GM12878 (cell line): ENCODE data around the gene MEIS1. TPM values are rescaled to one million over a fixed set of nuclear protein-coding genes. Genes with fewer than 3 reads are reported as not detected.

Source experiments
- ATAC-seq: fragments of 200-7000 bp; cut with Tn5 transposase; 3 replicates; pipeline ENCODE4 v1.9.1; 2020; ENCODE audit warnings: mild to moderate bottlenecking, moderate library complexity
- BruUV-seq: library from RNA; stranded (reverse); fragments of 400-500 nt; replicated peaks from 2 replicates; lab custom pipeline; 2021; lab: Mats Ljungman, UMichigan
- CTCF ChIA-PET: fragments of 300-600 bp; sonication (Branson Sonifier 250); formaldehyde crosslinking; extraction: SDS; loops from one replicate; lab custom pipeline; 2021; ENCODE audit warnings: inconsistent platforms; lab: Yijun Ruan, JAX
- POLR2A ChIA-PET: fragments of 350-600 bp; formaldehyde crosslinking; extraction: SDS; loops from one replicate; lab custom pipeline; 2021; ENCODE audit warnings: inconsistent platforms; lab: Charles Lee
- RAD21 ChIA-PET: fragments of 300-600 bp; sonication (Branson Sonifier 250); formaldehyde crosslinking; loops from one replicate; lab custom pipeline; 2023; ENCODE audit warnings: antibody characterized with exemption; ENCODE audit not compliant: unreplicated experiment; lab: Charles Lee
- SMC1A ChIA-PET: fragments of 300-600 bp; sonication (Branson Sonifier 250); formaldehyde crosslinking; loops from one replicate; lab custom pipeline; 2023; ENCODE audit not compliant: unreplicated experiment, uncharacterized antibody; lab: Charles Lee
- DNase-seq: peaks from one replicate; pipeline ENCODE4 v3.0.0-alpha.2; 2011; ENCODE audit warnings: low read depth, low spot score
- FAIRE-seq: peaks from 3 replicates; lab custom pipeline; 2011; peaks lifted over from hg19 to GRCh38; lab: Jason Lieb, UNC
- H2AFZ ChIP-seq: 2 replicates; pipeline ENCODE4 v1.6.0; 2011; ENCODE audit warnings: low read depth, low read length, control low read depth; ENCODE audit not compliant: control insufficient read depth
- H3K27ac ChIP-seq: 2 replicates; pipeline ENCODE4 v1.5.1; 2011; ENCODE audit warnings: control low read depth; ENCODE audit not compliant: control insufficient read depth, insufficient read depth
- H3K27me3 ChIP-seq, 2 experiments: replicated peaks in 1 of 2; 2 replicates each; pipeline versions ENCODE4 v1.6.0 to v1.6.1; 2011; ENCODE audit warnings: low read length in 1 of 2; ENCODE audit not compliant: control insufficient read depth in 2 of 2, insufficient read depth in 2 of 2
- H3K36me3 ChIP-seq, 2 experiments: 2 replicates each; pipeline ENCODE4 v1.5.1; 2011; ENCODE audit warnings: low read length in 1 of 2; ENCODE audit not compliant: control insufficient read depth in 2 of 2, insufficient read depth in 2 of 2
- H3K4me1 ChIP-seq: 2 replicates; pipeline ENCODE4 v1.6.1; 2011; ENCODE audit warnings: mild to moderate bottlenecking, low read length, moderate library complexity, mixed read lengths; ENCODE audit not compliant: control insufficient read depth, insufficient read depth
- H3K4me2 ChIP-seq: 2 replicates; pipeline ENCODE4 v1.6.0; 2011; ENCODE audit warnings: control low read depth; ENCODE audit not compliant: control insufficient read depth, insufficient read depth
- H3K4me3 ChIP-seq: fragments of 200-600 bp; sonication (generic); 2 replicates; pipeline ENCODE4 v1.5.1; 2016
- H3K79me2 ChIP-seq: 2 replicates; pipeline ENCODE4 v1.6.0; 2011; ENCODE audit warnings: low read length; ENCODE audit not compliant: control insufficient read depth, insufficient read depth
- H3K9ac ChIP-seq: 2 replicates; pipeline ENCODE4 v1.8.0; 2011; ENCODE audit warnings: low read length, control low read depth, mixed read lengths; ENCODE audit not compliant: control insufficient read depth, insufficient read depth
- H3K9me3 ChIP-seq: replicated peaks from 3 replicates; pipeline ENCODE4 v1.5.1; 2011; ENCODE audit warnings: mild to moderate bottlenecking, low read length; ENCODE audit not compliant: control insufficient read depth, insufficient read depth
- H4K20me1 ChIP-seq: 2 replicates; pipeline ENCODE4 v1.6.0; 2011; ENCODE audit not compliant: control insufficient read depth, insufficient read depth
- ATF7 ChIP-seq: fragments of 450-650 bp; IDR thresholded peaks from 2 replicates; pipeline ENCODE4 v1.6.1; 2016; ENCODE audit warnings: low read depth, mild to moderate bottlenecking
- CBFB ChIP-seq: IDR thresholded peaks from 2 replicates; pipeline ENCODE4 v1.6.1; 2016; ENCODE audit warnings: antibody characterized with exemption, low read depth
- CTCF ChIP-seq, 3 experiments: IDR thresholded peaks in 2 of 3; conservative IDR thresholded peaks in 1 of 3; 2 replicates each; pipeline ENCODE4 v1.5.1; 2011; ENCODE audit warnings: low read depth in 3 of 3, low read length in 3 of 3, mild to moderate bottlenecking in 3 of 3, control low read depth in 2 of 3, moderate library complexity in 2 of 3, inconsistent platforms in 1 of 3, mixed read lengths in 1 of 3; ENCODE audit not compliant: control insufficient read depth in 2 of 3, insufficient read depth in 1 of 3; ENCODE audit errors: extremely low read depth in 1 of 3
- ELK1 ChIP-seq: IDR thresholded peaks from 2 replicates; pipeline ENCODE4 v1.6.1; 2012; ENCODE audit warnings: low read depth, low read length, improper control_type of control experiment
- HCFC1 ChIP-seq: fragments of 150-350 bp; IDR thresholded peaks from 2 replicates; pipeline ENCODE4 v1.6.1; 2014; ENCODE audit warnings: low read length
- HDGF ChIP-seq: fragments of 450-650 bp; IDR thresholded peaks from 2 replicates; pipeline ENCODE4 v1.6.1; 2016; ENCODE audit warnings: antibody characterized with exemption
- JUNB ChIP-seq: IDR thresholded peaks from 2 replicates; pipeline ENCODE4 v1.6.1; 2016; ENCODE audit warnings: antibody characterized with exemption, mild to moderate bottlenecking
- KLF5 ChIP-seq: fragments of 450-650 bp; IDR thresholded peaks from 2 replicates; pipeline ENCODE4 v1.6.1; 2014; ENCODE audit warnings: mild to moderate bottlenecking; ENCODE audit not compliant: partially characterized antibody
- MTA2 ChIP-seq: fragments of 450-650 bp; IDR thresholded peaks from 2 replicates; pipeline ENCODE4 v1.6.1; 2016; ENCODE audit warnings: low read depth, mild to moderate bottlenecking, moderate library complexity
- MXI1 ChIP-seq: fragments of 150-350 bp; IDR thresholded peaks from 2 replicates; pipeline ENCODE4 v1.6.1; 2011; ENCODE audit warnings: low read depth, mild to moderate bottlenecking, inconsistent platforms, low read length, improper control_type of control experiment
- NBN ChIP-seq: fragments of 450-650 bp; IDR thresholded peaks from 2 replicates; pipeline ENCODE4 v1.6.1; 2016
- NFXL1 ChIP-seq: fragments of 450-650 bp; IDR thresholded peaks from 2 replicates; pipeline ENCODE4 v1.6.1; 2017; ENCODE audit warnings: antibody characterized with exemption, mild to moderate bottlenecking, borderline replicate concordance
- PBX3 ChIP-seq: IDR thresholded peaks from 2 replicates; pipeline ENCODE4 v1.6.1; 2011; ENCODE audit warnings: mild to moderate bottlenecking, low read depth, low read length, moderate library complexity; ENCODE audit not compliant: insufficient replicate concordance
- POU2F2 ChIP-seq: IDR thresholded peaks from 3 replicates; pipeline ENCODE4 v1.6.1; 2011; ENCODE audit warnings: low read depth, mild to moderate bottlenecking, low read length, borderline replicate concordance
- SIN3A ChIP-seq: IDR thresholded peaks from 2 replicates; pipeline ENCODE4 v1.6.1; 2012; ENCODE audit warnings: low read depth, low read length, improper control_type of control experiment
- SMAD1 ChIP-seq: fragments of 450-650 bp; IDR thresholded peaks from 2 replicates; pipeline ENCODE4 v1.6.1; 2018; ENCODE audit warnings: mild to moderate bottlenecking, low read depth; ENCODE audit not compliant: partially characterized antibody
- TARDBP ChIP-seq: IDR thresholded peaks from 2 replicates; pipeline ENCODE4 v1.6.1; 2016; ENCODE audit warnings: borderline replicate concordance
- TCF12 ChIP-seq: IDR thresholded peaks from 2 replicates; pipeline ENCODE4 v1.6.1; 2011; ENCODE audit warnings: low read depth, mild to moderate bottlenecking, low read length
- TCF7 ChIP-seq: IDR thresholded peaks from 2 replicates; pipeline ENCODE4 v1.6.1; 2014; ENCODE audit warnings: antibody characterized with exemption, borderline replicate concordance
- ZNF384 ChIP-seq: IDR thresholded peaks from 2 replicates; pipeline ENCODE4 v1.6.1; 2012; ENCODE audit warnings: low read depth, mild to moderate bottlenecking, low read length, improper control_type of control experiment, borderline replicate concordance
- WGBS: methylation state at CpG from one replicate; pipeline ENCODE4 v1.1.6; 2016; ENCODE audit warnings: low lambda C conversion rate; ENCODE audit not compliant: insufficient replicate concordance, insufficient coverage; ENCODE audit errors: missing lambda C conversion rate; 5-methylcytosine and 5-hydroxymethylcytosine counted together
- in situ Hi-C: fragments of 300-500 bp; cut with MboI; formaldehyde crosslinking; loops from 9 replicates; pipeline ENCODE4 v1.14.3; 2018; ENCODE audit warnings: mixed read lengths
- intact Hi-C: fragments of 100-400 bp; cut with micrococcal nuclease; formaldehyde crosslinking; loops from one replicate; pipeline ENCODE4 v1.14.2; 2022; ENCODE audit not compliant: unreplicated experiment
- polyA plus RNA-seq, 11 experiments: library from polyadenylated mRNA; depleted of rRNA in 4 of 11; unstranded in 6 of 11; stranded (reverse) in 5 of 11; fragments of >200 nt; fragmentation: Nextera tagmentation in 4 of 11; fragmentation: Illumina TruSeq in 1 of 11; extraction: Ambion mirVana in 4 of 11; extraction: Trizol in 1 of 11; gene quantifications; 1 replicate in 1 of 11; 2 replicates in 10 of 11; pipeline versions ENCODE4 v1.2.1 to v1.2.3, GENCODE V29; 2011 to 2016; ENCODE audit warnings: inconsistent platforms in 2 of 11, missing spikeins in 2 of 11, low read depth in 1 of 11
- total RNA-seq, 4 experiments: library from RNA; depleted of rRNA in 3 of 4; stranded (reverse); fragments of >200 nt in 3 of 4; fragmentation: Illumina TruSeq in 1 of 4; extraction: Trizol in 1 of 4; gene quantifications; 2 replicates each; pipeline versions ENCODE4 v1.2.1 to v1.2.3, GENCODE V29; 2013 to 2021

MEIS1 gene
- total and polyA plus RNA-seq, 10 of the 15 experiments (the other 5 are each of a cell fraction or from before 2014, with no cell fraction given): 0.04 to 0.31 (median 0.14) TPM; not detected in 6

- TF ChIP-seq NBN: no peak
- TF ChIP-seq TARDBP: no peak
- no peak for TF ChIP-seq CTCF (IDR thresholded peaks at IDR 0.05 in 2 of 3, conservative IDR thresholded peaks at IDR 0.05 in 1 of 3; ENCODE audit: control insufficient read depth in 2 of 3, extremely low read depth in 1 of 3, insufficient read depth in 1 of 3, low read depth in 3 of 3, low read length in 3 of 3)
- TF ChIP-seq PBX3: no peak
- no peak for TF ChIP-seq MTA2
Observed at GRCh38 chr2:66507673-66508201, 72.8 kb downstream of the MEIS1 start (continued).

GRCh38 chr2:66508484-66509071, 73.7 kb downstream of the MEIS1 start:
- Histone ChIP-seq H3K4me1 (no peaks in the 10 kb centered on the region), H3K27me3 (no peaks in the 10 kb centered on the region), H3K36me3 (no peaks in the 10 kb centered on the region), H2AFZ (no peak overlapping the region), H3K9ac (no peak overlapping the region), H3K9me3 (no peaks in the 10 kb centered on the region), H3K4me2 (no peak overlapping the region), H3K79me2 (no peaks in the 10 kb centered on the region), H3K27ac (no peak overlapping the region), H4K20me1 (no peaks in the 10 kb centered on the region), H3K4me3 (no peak overlapping the region)
- ChIA-PET POLR2A (no interaction called here), RAD21 (no interaction called here), CTCF (no interaction called here), SMC1A (no interaction called here)
- FAIRE-seq (no peak), DNase-seq (no peak), ATAC-seq (no peak)
- WGBS: 29% methylated on average over 17 of the region's 17 CpGs
- no TSS peak for BruUV-seq
- intact Hi-C loops: no loop called here
- in situ Hi-C loops: no loop called here
- TF ChIP-seq CBFB (no peak), SIN3A (no peak), TCF12 (no peak), NFXL1 (no peak), HDGF (no peak), JUNB (no peak), HCFC1 (no peak), TCF7 (no peak), PBX3 (no peak), ZNF384 (no peak), SMAD1 (no peak), KLF5 (no peak), POU2F2 (no peak), ATF7 (no peak), ELK1 (no peak), MXI1 (no peak)
